Astrocyte (in vitro differentiated cells and primary cell): Measurements from ENCODE around the gene TCF7L2.

ENCODE experiments used
- EZH2 ChIP-seq: IDR thresholded peaks from 2 replicates; pipeline ENCODE4 v1.6.1; 2012; ENCODE audit warnings: mild to moderate bottlenecking, low read length, inconsistent platforms; ENCODE audit not compliant: insufficient read depth
- TF ChIP-seq, protein P1 (sequence below): IDR thresholded peaks from 2 replicates; pipeline ENCODE4 v1.5.1; 2011; ENCODE audit warnings: low read depth, mild to moderate bottlenecking, inconsistent platforms, low read length, moderate library complexity; ENCODE audit not compliant: insufficient read depth

DNA sequence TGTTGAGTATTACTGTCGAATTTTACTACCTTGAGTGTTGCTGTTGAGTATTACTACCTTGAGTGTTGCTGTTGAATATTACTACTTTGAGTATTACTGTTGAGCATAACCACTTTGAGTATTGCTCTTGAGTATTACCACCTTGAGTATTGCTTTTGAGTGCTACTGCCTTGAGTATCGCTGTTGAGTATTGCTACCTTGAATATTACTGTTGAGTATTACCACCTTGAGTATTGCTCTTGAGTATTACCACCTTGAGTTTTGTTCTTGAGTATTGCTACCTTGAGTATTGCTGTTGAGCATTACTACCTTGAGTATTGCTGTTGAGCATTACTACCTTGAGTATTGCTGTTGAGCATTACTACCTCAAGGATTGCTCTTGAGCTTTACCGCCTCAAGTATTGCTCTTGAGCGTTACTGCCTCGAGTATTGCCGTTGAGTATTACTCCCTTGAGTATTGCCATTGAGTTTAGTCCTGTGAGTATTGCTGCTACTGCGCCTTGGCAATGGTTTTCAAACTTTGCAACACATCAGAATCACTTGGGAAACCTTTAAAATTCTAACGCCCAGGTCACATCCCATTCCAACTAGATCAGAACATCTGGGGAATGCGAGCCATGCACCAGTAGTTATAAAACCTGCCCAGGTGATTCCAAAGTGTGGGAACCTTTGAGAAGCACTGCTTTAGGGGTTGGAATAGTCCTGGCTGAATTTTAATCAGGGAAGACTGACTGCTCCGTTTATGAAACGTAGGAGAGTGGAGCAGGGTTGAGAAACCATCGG, 61.7 kb downstream of the TCF7L2 start:
- TF ChIP-seq, protein P1, sequence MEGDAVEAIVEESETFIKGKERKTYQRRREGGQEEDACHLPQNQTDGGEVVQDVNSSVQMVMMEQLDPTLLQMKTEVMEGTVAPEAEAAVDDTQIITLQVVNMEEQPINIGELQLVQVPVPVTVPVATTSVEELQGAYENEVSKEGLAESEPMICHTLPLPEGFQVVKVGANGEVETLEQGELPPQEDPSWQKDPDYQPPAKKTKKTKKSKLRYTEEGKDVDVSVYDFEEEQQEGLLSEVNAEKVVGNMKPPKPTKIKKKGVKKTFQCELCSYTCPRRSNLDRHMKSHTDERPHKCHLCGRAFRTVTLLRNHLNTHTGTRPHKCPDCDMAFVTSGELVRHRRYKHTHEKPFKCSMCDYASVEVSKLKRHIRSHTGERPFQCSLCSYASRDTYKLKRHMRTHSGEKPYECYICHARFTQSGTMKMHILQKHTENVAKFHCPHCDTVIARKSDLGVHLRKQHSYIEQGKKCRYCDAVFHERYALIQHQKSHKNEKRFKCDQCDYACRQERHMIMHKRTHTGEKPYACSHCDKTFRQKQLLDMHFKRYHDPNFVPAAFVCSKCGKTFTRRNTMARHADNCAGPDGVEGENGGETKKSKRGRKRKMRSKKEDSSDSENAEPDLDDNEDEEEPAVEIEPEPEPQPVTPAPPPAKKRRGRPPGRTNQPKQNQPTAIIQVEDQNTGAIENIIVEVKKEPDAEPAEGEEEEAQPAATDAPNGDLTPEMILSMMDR, result no peak
- TF ChIP-seq EZH2, result no peak
